HG03060 (cell line): ENCODE results near the gene RAB20.
"Not testable (repeated sequence)": the region's sequence is repeated elsewhere in the genome, so short reads cannot be mapped to it uniquely, and the experiment has no call there.

Experiments
- ATAC-seq: cut with Tn5 transposase; IDR thresholded peaks from one replicate; pipeline ENCODE4 v1.9.1; 2021; ENCODE audit warnings: low read depth, moderate number of reproducible peaks; ENCODE audit not compliant: unreplicated experiment

The RAB20 gene

DNA sequence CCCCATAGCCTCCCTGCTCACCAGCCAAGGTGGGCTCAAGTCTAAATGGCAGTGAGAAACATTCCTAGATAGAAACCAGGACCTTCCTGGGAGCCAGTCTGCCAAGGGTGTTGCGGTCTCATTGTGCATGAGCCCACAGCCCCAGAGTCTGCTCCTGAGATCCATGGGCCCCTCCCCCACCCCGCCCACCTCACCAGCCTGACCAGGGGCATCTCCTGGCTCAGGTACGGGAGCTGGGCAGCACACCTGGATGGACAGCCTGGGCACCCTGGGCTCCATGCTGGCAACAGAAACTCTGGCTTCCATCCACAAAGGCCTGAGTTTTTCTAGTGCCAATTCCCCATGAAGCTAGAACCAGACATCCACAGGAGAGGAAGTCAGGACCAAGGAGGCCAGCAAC lies 65.6 kb downstream of the RAB20 start:
- no peak for ATAC-seq

DNA sequence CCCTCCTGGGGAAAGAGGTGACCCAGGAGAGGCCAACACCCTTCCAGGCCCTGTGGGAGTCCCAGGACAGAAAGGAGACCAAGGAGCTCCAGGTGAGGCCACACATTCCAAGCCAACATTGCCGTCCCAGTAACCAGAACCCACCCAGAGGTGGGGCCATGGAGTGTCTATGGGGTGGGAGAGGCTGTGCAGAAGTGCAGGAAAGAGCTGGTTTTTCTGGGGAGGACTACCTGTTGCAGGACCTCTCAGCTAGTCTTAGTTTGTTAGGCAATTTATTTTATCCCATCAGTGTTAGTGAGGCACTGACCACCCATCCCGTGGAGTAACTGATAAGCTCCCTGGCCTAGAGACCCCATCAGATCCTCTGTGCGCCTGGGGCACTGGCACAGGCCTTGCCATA lies 66.1 kb downstream of the RAB20 start:
- ATAC-seq, result no peak

DNA sequence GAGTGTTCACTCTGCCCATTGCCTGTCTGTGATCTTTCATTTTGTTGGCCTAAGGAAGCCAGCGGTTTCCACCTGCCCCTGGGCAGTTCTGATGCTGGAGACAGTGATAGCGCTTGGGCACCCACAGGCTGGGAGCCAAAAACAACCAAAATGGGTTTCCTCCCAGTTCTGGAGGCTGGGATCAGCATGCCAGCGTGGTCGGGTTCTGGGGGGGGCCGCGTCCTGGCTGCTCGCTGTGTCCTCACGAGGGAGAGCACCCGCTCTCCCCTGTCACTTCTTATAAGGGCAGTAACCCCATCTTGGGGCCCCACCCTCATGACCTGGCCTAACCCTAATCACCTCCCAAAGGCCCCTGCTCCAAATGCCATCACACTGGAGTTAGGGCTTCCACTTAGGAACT lies 67.9 kb downstream of the RAB20 start:
- ATAC-seq, result no peak

DNA sequence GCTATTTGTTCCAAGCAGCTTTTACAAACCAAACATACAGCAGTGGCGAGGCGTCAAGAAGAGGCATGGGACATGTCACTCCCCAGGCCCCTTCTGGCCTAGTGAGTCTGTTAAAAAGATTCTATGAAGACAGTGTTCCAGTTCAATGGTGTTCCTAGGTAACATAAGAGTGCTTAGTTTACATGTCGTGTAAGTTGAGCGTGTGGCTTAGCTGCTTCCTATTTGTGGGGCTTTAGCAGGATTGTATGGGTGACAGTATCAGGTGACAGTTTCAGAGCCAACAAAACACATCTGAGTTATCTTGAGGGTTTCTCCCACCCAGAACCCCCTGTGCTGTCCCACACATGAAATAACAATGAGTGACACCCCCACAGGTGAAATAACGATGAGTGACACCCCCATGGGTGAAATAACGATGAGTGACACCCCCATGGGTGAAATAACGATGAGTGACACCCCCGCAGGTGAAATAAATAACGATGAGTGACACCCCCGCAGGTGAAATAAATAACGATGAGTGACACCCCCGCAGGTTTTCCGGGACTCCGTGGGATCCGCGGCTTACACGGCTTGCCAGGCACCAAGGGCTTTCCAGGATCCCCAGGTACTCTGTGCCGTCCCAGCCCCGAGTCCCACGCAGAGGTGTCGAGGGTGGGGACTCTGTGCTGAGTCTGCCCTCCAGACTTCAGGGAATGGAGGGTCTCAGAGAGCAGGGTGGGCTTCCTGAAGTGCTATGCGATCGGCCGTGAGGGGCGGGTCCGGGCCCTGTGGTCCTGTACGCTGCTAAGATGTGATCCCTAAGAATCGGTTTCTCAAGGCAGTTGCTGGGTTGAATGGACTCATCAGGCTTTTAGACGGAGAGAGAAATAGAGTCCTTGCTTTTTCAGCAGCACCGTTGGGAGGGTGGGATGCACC lies 68.6 kb downstream of the RAB20 start:
- ATAC-seq, result no peak

DNA sequence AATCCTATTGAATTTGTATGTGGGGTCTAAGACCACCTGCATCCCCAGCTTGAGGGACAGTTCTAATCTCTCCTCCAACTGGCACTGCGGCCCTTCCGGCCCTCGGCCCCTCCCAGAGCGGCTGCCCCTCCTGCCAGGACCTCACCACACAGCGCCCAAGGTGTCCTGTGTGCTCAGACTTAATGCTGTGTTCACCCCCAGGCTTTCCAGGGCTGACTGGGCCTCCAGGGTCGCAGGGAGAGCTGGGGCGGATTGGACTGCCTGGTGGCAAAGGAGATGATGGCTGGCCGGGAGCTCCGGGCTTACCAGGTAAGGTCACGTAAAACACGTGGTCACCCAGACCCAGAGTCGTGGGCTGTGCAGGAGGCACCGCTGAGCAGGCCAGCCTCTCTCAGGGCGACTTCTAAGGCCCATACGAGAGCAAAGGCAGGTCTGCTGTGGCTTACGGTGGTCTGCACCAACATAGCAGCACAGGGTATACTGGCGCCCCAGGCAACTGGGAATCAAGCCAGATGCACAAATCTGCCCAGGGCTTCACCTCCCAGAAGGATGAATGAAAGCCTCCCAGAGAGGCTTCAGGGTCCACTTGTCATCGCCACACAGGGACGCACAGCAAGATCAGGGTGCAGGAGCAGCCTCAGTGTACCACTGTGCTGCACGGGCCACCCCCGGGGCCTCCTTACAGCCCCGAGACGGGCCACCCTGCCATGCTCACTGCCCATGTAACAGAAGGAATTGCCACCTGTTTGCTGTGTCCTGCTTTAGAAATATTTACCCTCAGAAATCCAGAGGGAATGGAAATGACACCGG lies 69.4 kb downstream of the RAB20 start:
- no peak for ATAC-seq

DNA sequence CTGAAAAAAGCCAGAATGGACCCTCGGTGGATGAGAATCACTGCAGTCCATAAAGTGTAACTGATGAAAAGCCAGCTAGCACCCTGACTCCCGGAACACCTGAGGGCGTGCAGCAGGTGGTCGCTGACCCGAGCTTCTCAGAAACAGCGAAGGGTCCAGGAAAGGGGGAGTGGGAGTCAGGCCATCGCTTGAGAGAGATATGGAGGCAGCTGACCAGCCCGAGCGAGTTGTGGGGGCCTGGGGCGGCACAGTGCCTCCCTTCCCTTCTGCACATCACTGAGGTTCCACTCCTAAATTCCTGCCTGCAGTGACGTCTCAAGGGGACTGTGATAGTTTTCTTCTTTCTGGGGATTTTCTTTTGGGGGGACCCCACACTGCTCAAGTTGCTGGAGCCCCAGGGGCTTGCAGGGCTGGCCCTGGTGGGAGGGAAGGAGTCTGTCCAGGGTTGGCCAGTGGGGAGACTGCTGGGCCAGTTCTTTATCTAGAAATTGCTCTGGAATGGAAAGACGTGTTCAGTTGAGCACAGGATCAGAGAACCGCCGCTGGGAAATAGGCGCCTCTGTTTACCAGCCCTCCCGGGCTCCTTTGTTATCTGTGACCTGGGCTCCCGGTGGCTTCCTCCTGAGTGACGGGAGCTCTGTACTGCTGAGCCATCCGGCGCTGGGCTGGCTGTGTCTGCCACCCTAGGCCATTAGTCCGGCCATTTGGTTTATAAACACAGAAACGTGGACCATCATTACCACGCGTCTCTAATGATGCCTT lies 71.3 kb downstream of the RAB20 start:
- no peak for ATAC-seq

DNA sequence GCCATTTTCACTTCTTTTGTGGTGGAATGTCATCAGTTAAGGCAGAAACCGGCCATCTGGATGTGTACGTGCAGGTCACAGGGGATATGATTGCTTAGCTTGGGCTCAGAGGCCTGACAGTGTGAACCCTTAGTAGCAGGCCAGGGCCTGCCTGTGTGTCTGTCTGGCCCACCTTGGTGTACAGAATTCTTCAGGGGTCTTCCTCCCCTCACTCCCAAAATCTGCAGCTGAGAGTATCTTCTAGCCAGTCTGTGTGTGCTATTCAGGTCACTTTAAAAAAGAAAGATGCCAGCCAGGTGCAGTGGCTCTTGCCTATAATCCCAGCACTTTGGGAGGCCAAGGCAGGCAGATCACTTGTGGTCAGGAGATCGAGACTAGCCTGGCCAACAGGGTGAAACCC lies 74.6 kb downstream of the RAB20 start:
- not testable (repeated sequence) for ATAC-seq

DNA sequence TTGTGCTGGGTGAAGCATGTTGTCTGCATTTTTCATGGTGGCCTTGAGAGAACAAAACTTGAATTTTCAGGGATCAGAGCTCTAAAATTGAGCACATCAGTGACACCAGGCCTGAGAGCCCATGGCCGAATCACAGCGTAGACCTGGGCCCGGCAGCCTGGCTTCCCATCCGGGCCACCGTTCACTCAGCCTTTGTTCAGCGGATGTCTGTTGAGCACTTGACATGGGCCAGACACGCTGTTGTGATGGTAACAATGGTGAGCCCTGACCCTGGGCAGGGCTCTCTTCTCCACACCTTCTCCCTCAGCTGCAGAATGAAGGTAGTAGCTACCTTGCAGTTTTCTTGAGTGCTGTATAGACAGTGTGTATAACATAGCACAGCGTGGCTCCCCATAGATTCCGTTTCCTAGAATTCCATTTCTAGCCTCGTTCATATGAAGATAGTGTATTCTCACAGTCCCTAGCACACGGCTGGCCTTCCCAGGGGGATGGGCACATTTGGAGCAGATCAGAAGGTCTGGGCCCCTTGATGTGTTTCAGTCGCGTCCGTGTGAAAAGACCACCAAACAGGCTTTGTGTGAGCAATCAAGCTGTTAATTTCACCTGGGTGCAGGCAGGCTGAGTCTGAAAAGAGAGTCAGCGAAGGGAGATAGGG lies 75.3 kb downstream of the RAB20 start:
- no peak for ATAC-seq

DNA sequence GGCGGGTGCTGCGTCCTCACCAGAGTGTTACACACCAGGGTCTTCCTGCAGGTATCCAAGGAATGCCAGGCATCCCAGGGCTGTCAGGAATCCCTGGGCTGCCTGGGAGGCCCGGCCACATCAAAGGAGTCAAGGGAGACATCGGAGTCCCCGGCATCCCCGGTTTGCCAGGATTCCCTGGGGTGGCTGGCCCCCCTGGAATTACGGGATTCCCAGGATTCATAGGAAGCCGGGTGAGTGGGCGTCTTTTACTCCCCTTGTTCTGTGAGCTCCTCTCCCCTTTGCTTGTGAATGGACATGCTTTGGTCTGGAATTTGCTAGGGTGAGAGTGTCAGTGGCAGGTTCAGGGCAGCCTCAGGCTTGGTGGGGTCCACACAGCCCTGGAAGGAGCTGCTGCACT lies 75.9 kb downstream of the RAB20 start:
- ATAC-seq, result no peak

DNA sequence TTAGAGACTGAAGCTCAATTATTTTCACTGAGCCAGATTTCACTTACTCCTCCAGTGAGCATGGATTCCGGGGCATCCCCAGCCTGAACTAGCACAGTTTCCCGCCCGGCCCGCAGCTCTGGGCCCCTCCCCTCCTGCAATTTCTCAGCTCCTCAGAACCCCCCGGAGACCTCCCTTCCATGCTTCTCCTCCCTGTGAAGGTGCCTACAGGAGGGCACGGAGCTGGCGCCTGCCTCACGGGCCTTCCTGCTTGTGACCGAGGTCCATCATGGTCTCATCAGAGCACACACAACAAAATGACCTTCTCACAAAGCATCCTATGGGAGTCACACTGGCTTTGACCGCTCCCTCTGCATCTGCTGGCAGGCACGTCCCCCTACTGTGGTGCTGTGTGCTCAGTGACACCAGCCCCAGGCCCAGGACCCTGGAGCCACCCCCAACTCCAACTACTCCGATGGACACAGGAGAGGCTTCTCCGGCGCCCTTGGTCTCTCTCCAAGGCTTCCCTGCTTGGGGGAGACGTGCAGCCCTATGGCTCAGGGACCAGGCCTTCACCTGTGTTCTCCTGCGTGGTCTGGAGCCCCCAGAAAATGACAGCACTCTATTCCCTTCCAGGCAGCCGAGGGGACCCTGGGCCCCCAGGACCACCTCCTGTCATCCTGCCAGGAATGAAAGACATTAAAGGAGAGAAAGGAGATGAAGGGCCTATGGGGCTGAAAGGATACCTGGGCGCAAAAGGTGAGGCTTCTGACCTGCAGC lies 77.1 kb downstream of the RAB20 start:
- no peak for ATAC-seq

DNA sequence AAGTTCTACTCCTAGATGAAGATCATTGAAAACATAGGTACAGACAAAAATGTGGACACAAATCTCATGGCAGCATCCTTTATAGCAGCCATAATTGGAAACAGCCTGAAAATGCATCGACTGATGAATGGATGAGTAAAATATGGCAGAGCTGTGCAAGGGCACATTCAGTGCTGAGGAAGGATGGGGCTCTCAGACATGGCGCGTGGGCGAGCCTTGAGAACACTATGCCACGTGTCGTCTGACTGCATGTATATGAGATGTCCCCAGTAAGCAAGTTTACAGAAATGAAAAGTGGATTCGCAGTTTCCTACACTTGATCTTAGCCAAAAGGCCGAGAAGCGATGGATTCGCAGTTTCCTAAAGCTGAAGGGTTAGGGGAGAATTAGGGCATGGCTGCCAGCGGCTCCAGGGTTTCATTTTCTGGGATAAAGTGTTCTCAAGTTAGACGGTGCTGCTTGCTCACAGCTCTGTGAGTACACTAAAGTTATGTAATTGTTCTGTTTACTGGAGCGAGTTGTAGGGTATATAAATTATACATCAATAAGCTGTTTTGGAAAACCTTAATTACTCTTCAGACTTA lies 78.0 kb downstream of the RAB20 start:
- ATAC-seq, result no peak

DNA sequence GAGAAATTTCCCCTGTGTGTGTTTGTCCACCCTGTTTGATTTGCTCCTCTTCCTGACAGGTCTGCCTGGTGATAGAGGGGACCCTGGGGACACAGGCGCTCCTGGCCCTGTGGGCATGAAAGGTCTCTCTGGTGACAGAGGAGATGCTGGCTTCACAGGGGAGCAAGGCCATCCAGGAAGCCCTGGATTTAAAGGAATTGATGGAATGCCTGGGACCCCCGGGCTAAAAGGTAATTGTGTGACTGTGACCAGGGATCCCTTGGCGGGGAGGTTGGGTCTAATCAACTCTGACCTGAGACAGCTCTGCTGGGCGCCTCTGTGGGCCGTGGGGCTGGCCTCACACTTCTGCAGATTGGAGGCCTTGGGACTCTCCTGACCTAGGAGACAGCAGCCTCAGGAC lies 81.4 kb downstream of the RAB20 start:
- no peak for ATAC-seq

DNA sequence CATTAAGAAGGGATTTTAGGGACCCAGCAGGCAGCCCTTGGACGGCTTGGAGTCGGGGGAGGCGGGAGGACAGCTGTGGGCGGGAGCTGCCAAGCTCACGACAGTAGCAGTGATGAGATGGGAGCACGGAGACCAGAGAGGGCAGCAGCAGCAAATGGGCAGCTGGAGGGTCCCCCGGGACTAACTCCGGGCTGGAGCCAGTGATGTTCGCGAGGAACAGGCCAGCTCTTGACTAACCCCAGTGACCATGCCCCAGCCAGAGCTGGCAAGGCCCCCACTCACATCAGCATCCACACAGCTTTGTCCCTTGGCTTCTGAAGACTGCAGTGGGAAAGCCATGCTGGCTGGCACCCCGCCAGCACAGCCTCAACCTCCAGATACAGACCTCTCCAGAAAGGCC lies 81.9 kb downstream of the RAB20 start:
- ATAC-seq, result no peak

DNA sequence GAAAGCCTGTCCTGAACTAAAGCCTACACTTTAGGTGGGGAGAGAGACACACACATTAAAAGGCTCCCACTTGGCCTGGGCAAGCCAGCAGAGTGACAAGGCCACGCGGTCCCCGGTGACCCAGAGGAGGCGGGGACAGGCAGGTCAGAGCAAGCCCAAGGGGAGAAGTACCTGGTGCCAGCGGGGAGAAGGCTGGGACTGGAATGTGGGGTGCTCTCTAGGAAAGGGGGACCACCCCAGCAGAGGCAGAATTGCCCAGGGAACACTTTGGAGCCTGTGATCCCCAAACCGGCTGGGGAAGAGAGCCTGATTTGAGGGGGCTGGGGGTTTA lies 82.3 kb downstream of the RAB20 start:
- ATAC-seq, result no peak

DNA sequence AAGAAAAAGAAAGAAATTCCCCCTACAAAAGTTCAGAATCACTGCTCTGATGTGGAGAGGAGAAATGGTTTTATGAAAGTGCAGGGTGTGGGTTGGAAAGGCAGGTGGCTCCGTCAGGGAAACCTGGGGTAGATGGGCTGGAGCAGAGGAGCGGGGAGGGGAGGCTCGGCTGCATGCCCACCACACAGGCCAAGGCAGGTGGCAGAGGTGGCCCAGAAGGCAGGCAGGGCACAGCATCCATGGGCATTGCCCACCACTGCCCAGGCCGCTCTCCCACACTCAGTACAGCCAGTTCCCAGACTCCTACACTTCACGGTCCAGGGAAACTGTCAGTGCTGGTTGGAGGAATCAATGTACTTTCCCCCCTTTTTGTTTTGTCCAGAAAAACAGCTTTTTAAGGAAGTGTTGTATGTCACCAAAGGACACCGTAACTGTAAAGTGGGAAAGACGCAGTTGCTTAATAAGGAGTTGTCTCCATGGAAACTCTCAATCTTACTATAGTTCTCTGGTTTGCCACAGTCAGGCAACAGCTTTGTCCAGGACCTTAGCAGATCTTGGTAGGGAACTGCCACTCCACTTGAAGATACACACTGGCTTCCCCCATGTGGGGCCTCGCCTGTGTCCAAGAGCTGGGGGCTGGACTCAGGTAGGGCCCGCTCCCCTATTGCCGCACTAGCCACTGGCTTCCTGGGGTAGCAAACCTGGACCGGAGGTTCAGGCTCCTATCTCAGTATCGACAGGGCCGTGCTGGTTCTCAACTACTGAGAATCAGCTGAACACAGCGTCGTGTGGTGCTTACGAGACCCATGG lies 82.9 kb downstream of the RAB20 start:
- no peak for ATAC-seq

DNA sequence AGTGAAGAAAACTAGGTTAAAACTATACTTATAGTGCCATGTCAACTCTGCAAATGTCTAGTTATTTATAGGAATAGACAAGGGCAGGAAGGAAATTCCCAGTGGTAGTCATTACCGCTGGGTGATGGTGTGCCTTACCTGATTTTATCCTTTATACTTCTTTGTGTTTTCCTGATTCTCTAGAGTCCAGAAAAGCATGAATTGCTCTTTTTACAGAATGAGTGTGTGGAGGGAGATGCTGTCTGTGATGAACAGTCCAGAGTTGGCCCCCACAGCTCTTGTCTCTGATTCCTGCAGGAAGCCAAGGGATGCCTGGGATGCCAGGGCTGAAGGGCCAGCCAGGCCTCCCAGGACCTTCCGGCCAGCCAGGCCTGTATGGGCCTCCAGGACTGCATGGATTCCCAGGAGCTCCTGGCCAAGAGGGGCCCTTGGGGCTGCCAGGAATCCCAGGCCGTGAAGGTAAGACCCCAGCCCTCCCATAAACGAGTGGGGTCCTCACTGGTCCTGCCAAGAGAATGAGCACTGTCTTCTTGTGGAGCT lies 83.7 kb downstream of the RAB20 start:
- ATAC-seq, result no peak

DNA sequence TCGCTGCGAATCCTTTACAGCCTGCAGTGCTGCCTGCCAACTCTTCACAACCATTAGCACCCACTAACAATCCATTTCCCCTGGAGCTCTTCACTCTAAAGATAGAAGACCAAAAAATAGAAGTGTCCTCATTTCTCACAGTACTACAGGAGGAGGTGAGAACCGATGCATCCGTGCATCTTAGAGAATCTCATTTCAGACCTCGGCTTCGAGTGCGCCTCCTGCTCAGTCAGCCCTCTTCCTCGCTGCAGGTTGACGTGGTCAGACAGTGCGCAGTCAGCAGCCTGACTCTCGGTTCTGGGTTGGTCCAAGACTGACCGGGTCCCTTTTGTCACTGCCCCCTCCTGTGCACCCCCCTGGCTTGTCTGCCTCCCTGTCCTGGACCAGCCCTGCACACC lies 85.3 kb downstream of the RAB20 start:
- ATAC-seq, result no peak

DNA sequence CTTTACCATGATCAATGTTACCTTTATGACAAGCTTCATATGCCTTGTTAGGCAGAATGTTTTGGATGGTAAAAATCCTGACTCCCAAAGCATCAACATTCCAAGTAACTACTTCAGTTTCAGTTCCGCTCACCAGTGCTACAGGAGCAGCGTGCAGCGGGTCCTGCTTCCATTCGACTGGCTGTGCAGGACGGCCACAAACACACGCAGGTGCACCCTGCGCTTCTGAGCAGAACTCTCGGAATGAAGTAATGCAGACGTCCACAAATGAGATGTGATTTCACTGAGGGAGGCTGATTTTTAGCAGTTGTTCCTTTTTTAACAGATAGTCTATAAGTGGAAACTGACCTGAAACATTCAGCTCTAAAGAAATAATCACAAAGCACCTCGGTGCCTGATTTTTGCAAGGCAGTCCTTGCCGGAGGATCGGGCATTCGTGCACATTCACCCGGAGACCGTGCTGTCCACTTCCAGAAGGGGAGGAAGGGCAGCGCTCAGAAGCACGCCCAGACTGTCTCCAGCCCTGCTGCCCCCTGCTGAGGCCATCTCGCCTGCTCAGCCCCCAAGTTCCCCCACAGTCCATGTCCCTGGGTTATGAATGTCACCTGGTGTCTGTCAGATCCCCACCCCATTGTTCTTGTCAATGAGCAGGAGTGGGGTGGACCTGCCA lies 85.8 kb downstream of the RAB20 start:
- ATAC-seq, result no peak
